Measurements from ENCODE around the gene SLC2A6. TPM values are rescaled to one million over a fixed set of nuclear protein-coding genes. Genes with fewer than 3 reads are reported as not detected.
A peak's percentile ranks its signal among the peaks of the same experiment; 100 is the strongest.

SLC2A6 gene
- total and polyA plus RNA-seq, 10 of the 15 experiments (the other 5 are each of a cell fraction or from before 2014, with no cell fraction given): 1.1 to 37.9 (median 18.3) TPM

DNA sequence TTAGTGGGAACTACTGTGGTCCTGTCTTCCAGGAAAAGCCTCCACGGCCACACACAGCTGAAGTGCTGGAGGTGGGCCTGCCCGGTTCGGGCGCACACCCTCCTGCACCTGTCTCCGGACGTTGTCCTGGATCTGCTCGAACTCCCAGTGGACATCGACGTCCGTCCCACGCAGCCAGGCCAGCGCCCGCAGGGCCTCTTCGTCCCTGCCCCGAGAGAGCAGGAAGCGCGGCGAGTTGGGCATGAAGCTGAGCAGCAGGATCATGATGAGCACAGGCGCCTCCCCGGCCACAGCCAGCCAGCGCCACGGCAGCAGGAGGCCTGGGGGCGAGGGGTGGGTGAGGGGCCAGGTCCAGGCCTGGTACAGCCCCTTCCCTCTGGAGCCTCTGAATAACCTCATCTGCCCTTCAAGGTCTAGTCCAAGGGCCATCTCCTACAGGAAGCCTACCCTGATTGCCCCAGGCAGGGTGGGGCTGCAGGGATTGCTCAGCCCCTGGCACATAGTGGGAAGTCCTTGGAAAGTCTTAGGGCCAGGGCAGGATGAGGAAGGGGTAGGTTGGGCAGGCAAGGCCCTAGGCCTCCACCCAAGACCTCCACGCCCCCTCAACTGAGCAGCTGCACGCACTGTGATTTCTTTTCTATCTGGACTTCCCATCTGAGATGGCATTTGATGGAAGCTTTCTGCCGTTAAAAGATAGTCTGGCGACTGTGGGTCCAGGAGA is 3.4 kb downstream of the SLC2A6 start:
- H3K4me1 ChIP-seq (ENCODE audit: control insufficient read depth, insufficient read depth, low read length): peaks cover 15% of the 10 kb centered on the region
- H3K9me3 ChIP-seq (replicated peaks; ENCODE audit: control insufficient read depth, insufficient read depth, low read length): no peaks in the 10 kb centered on the region
- DNase-seq (ENCODE audit: low read depth, low spot score) (no peak), ATAC-seq (no peak), FAIRE-seq (no peak)
- CTCF ChIA-PET: no interaction called here
- H2AFZ ChIP-seq (ENCODE audit: control insufficient read depth, low read depth, low read length): no peak overlapping the region
- H3K27me3 ChIP-seq (replicated peaks in 1 of 2; ENCODE audit: control insufficient read depth in 2 of 2, insufficient read depth in 2 of 2, low read length in 1 of 2): no peaks in the 10 kb centered on the region
- peaks cover 3% of the 10 kb centered on the region; the same call in 1 of the 2 replicates for H4K20me1 ChIP-seq (ENCODE audit: control insufficient read depth, insufficient read depth)
- in situ Hi-C loops (cut with MboI) (no loop called here), intact Hi-C loops (cut with micrococcal nuclease; ENCODE audit: unreplicated experiment) (loop anchor here (5.0 kb wide), 2 partner anchors 58 to 128 kb away; partner anchors contain the start of genes MED22, REXO4 and RPL7A)
- no TSS peak for BruUV-seq (replicated peaks)
- 0 out of 2 replicates have a peak overlapping the region, but pooled peaks have one; percentile 26 for H3K4me2 ChIP-seq (ENCODE audit: control insufficient read depth, insufficient read depth)
- RAD21 ChIA-PET (ENCODE audit: unreplicated experiment): no interaction called here
- 0 out of 2 replicates have a peak overlapping the region, but pooled peaks have one; percentile 94 for H3K4me3 ChIP-seq
- H3K27ac ChIP-seq (ENCODE audit: control insufficient read depth, insufficient read depth): no peak overlapping the region
- POLR2A ChIA-PET: no interaction called here
- SMC1A ChIA-PET (ENCODE audit: uncharacterized antibody, unreplicated experiment): no interaction called here
- H3K79me2 ChIP-seq (ENCODE audit: control insufficient read depth, insufficient read depth, low read length): peaks cover 30% of the 10 kb centered on the region
- 95% methylated on average over 22 of the region's 27 CpGs for WGBS (ENCODE audit: insufficient coverage, insufficient replicate concordance, low lambda C conversion rate, missing lambda C conversion rate)
- no peak overlapping the region for H3K9ac ChIP-seq (ENCODE audit: control insufficient read depth, insufficient read depth, low read length)
- H3K36me3 ChIP-seq (ENCODE audit: control insufficient read depth in 2 of 2, insufficient read depth in 2 of 2, low read length in 1 of 2): peaks cover 9 to 24% of the 10 kb centered on the region in 2 experiments; a peak in 3 of 4 replicates
- TF ChIP-seq STAT1 (conservative IDR thresholded peaks at IDR 0.05) (no peak), SMARCA5 (IDR thresholded peaks at IDR 0.05) (no peak), KLF5 (IDR thresholded peaks at IDR 0.05; ENCODE audit: partially characterized antibody) (no peak)

DNA sequence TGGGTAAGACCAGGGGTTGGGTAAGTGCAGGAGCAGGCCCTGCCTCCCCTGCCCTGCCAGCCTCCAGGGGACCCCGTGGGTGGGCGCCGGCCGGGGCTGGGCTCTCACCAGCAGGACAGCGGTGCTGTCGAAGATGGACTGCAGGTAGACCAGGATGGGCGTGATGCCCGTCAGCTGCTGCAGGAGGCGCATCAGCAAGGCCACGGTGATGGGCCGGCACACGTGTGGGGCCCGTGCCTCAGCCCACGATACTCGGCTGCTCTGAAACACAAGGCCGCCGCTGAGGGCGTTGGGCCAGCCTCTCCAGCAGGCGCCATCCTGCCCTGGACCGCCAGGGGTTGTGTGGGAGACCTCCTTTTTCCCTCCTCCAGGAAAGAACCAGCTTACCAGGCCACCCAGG is 4.0 kb downstream of the SLC2A6 start:
- TF ChIP-seq POLR2A (IDR thresholded peaks at IDR 0.05; ENCODE audit: low read depth, low read length) (0 out of 2 replicates have a peak, but pooled peaks have one; percentile 26), KAT2A (conservative IDR thresholded peaks at IDR 0.05; ENCODE audit: control insufficient read depth, low read depth, low read length) (no peak)
- Histone ChIP-seq H3K4me2 (ENCODE audit: control insufficient read depth, insufficient read depth) (no peak overlapping the region), H3K27ac (ENCODE audit: control insufficient read depth, insufficient read depth) (no peak overlapping the region), H4K20me1 (ENCODE audit: control insufficient read depth, insufficient read depth) (peaks cover 3% of the 10 kb centered on the region; the same call in 1 of the 2 replicates), H3K4me3 (no peak overlapping the region), H3K27me3 (replicated peaks in 1 of 2; ENCODE audit: control insufficient read depth in 2 of 2, insufficient read depth in 2 of 2, low read length in 1 of 2) (no peaks in the 10 kb centered on the region), H3K9ac (ENCODE audit: control insufficient read depth, insufficient read depth, low read length) (no peak overlapping the region), H2AFZ (ENCODE audit: control insufficient read depth, low read depth, low read length) (no peak overlapping the region), H3K4me1 (ENCODE audit: control insufficient read depth, insufficient read depth, low read length) (peaks cover 15% of the 10 kb centered on the region), H3K9me3 (replicated peaks; ENCODE audit: control insufficient read depth, insufficient read depth, low read length) (no peaks in the 10 kb centered on the region), H3K79me2 (ENCODE audit: control insufficient read depth, insufficient read depth, low read length) (peaks cover 30% of the 10 kb centered on the region), H3K36me3 (ENCODE audit: control insufficient read depth in 2 of 2, insufficient read depth in 2 of 2, low read length in 1 of 2) (peaks cover 9 to 24% of the 10 kb centered on the region in 2 experiments; a peak in 3 of 4 replicates)
- no TSS peak for BruUV-seq (replicated peaks)
- POLR2A ChIA-PET: no interaction called here
- intact Hi-C loops (cut with micrococcal nuclease; ENCODE audit: unreplicated experiment) (loop anchor here (5.0 kb wide), 2 partner anchors 58 to 128 kb away; partner anchors contain the start of genes MED22, REXO4 and RPL7A), in situ Hi-C loops (cut with MboI) (no loop called here)
- DNase-seq (ENCODE audit: low read depth, low spot score): no peak
- ATAC-seq: no peak
- FAIRE-seq: no peak
- CTCF ChIA-PET: no interaction called here
- 95% methylated on average over 15 of the region's 20 CpGs for WGBS (ENCODE audit: insufficient coverage, insufficient replicate concordance, low lambda C conversion rate, missing lambda C conversion rate)
- SMC1A ChIA-PET (ENCODE audit: uncharacterized antibody, unreplicated experiment): no interaction called here
- RAD21 ChIA-PET (ENCODE audit: unreplicated experiment): no interaction called here
